ENCODE results near the gene LYG1.

- TF ChIP-seq CTCF (IDR thresholded peaks at IDR 0.05), result no peak
- TF ChIP-seq MEF2A (IDR thresholded peaks at IDR 0.05; ENCODE audit: borderline replicate concordance, low read depth), result no peak
These were observed 24.4 kb upstream of the LYG1 start for GRCh38 chr2:99325384-99325783.

All from SK-N-SH (cell line).